Measurements from ENCODE around the gene DCD.

DNA sequence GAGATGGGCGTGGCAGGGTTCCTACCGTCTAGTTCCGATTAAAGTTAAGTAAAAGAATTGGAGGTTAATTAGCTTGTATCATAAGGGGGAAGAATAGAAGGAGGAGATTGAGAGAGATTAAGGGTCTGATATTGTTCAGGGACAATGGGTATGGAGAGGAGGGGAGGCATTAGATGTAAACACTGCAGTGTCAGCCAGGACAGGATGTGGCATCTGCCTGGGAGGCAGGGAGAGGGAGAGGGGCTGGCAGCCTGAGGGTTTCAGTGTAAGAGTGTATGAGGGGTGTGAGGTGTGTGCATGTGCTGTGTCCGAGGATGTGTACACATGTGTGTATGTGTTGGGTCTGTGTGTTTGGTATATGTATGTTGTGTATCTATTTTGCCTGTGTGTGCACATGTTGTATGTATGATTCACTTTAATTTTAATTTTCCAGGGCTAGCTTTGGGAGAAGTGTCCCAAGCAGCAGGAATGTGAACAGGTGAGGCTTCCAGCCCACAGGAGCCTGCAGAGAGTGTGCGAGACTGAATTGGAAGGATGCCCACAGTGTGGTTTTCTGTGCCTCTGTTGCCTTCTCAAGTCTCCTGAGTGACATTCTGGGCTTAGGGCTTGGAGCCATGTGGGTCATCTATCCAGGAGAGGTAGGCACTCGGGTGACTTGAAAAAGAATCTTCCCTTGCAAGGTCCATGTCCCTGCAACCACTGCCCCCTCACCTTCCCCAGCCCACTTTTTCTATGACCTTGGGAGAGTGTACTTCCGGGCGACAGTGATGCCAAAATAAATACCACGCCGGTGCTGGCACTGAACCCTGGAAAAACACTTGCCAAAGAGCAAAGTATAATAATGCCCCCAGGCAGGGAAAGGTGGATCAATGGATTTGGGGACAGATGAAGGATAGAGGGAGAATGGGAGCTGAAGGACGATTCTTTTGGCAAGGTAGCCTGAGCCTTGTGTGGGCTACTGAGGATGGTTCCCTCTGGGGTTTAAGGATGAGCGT is 36.8 kb upstream of the DCD start:
- TF ChIP-seq, protein P1, sequence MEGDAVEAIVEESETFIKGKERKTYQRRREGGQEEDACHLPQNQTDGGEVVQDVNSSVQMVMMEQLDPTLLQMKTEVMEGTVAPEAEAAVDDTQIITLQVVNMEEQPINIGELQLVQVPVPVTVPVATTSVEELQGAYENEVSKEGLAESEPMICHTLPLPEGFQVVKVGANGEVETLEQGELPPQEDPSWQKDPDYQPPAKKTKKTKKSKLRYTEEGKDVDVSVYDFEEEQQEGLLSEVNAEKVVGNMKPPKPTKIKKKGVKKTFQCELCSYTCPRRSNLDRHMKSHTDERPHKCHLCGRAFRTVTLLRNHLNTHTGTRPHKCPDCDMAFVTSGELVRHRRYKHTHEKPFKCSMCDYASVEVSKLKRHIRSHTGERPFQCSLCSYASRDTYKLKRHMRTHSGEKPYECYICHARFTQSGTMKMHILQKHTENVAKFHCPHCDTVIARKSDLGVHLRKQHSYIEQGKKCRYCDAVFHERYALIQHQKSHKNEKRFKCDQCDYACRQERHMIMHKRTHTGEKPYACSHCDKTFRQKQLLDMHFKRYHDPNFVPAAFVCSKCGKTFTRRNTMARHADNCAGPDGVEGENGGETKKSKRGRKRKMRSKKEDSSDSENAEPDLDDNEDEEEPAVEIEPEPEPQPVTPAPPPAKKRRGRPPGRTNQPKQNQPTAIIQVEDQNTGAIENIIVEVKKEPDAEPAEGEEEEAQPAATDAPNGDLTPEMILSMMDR (IDR thresholded peaks at IDR 0.05; ENCODE audit: poor library complexity, severe bottlenecking) = no peak
- TF ChIP-seq RAD21 (conservative IDR thresholded peaks at IDR 0.05) (no peak), MXI1 (conservative IDR thresholded peaks at IDR 0.05; ENCODE audit: poor library complexity, severe bottlenecking) (no peak)
- TF ChIP-seq, protein P2, sequence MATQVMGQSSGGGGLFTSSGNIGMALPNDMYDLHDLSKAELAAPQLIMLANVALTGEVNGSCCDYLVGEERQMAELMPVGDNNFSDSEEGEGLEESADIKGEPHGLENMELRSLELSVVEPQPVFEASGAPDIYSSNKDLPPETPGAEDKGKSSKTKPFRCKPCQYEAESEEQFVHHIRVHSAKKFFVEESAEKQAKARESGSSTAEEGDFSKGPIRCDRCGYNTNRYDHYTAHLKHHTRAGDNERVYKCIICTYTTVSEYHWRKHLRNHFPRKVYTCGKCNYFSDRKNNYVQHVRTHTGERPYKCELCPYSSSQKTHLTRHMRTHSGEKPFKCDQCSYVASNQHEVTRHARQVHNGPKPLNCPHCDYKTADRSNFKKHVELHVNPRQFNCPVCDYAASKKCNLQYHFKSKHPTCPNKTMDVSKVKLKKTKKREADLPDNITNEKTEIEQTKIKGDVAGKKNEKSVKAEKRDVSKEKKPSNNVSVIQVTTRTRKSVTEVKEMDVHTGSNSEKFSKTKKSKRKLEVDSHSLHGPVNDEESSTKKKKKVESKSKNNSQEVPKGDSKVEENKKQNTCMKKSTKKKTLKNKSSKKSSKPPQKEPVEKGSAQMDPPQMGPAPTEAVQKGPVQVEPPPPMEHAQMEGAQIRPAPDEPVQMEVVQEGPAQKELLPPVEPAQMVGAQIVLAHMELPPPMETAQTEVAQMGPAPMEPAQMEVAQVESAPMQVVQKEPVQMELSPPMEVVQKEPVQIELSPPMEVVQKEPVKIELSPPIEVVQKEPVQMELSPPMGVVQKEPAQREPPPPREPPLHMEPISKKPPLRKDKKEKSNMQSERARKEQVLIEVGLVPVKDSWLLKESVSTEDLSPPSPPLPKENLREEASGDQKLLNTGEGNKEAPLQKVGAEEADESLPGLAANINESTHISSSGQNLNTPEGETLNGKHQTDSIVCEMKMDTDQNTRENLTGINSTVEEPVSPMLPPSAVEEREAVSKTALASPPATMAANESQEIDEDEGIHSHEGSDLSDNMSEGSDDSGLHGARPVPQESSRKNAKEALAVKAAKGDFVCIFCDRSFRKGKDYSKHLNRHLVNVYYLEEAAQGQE (IDR thresholded peaks at IDR 0.05; ENCODE audit: borderline replicate concordance) = no peak
